Activated CD4-positive, CD25-positive, alpha-beta regulatory T cell (primary cell): ENCODE data around the gene SGSM2.

ENCODE experiments used
- DNase-seq, 4 experiments: peaks; one replicate each; lab custom pipeline; 2025; lab: John Stamatoyannopoulos, UW

The SGSM2 gene

DNA sequence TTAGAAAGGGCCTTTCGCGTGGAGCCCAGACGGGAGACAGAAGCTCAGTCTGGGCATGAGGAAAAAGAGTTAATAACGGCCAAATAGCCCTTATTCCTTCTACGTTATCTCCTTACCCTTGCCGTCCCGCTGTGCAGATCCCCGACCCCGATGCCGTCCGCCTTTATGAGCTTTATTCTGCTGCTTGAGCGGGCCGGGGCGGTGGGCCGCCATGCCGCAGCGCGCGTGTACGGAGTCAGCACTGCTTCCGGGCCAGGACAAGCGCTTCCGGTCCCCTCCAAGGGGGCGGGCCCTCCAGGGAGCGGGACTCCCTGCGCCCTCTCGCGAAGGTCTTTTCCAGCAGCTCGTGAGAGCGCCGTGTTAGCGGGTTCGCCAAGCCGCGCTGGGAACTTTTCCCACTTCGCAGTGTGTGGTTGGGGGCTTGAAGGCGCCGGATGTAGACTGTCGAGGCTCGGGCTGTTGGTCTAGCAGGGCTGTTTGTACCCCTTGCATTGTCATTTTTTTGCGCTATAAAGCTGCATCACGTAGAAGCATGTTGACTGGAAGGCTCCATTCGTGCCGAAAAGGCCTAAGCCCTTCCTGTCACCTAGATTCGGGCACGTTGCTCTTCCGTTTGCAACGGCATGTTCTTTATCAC, 968 bp upstream of the SGSM2 start, which contains the start of gene TSR1:
TSS of gene TSR1 (minus strand) at position 243 of the 637 bp plus-strand sequence. CDS start at position 213, 30 bp downstream.
- peak; percentile 77 to 86 (median 82) for DNase-seq

DNA sequence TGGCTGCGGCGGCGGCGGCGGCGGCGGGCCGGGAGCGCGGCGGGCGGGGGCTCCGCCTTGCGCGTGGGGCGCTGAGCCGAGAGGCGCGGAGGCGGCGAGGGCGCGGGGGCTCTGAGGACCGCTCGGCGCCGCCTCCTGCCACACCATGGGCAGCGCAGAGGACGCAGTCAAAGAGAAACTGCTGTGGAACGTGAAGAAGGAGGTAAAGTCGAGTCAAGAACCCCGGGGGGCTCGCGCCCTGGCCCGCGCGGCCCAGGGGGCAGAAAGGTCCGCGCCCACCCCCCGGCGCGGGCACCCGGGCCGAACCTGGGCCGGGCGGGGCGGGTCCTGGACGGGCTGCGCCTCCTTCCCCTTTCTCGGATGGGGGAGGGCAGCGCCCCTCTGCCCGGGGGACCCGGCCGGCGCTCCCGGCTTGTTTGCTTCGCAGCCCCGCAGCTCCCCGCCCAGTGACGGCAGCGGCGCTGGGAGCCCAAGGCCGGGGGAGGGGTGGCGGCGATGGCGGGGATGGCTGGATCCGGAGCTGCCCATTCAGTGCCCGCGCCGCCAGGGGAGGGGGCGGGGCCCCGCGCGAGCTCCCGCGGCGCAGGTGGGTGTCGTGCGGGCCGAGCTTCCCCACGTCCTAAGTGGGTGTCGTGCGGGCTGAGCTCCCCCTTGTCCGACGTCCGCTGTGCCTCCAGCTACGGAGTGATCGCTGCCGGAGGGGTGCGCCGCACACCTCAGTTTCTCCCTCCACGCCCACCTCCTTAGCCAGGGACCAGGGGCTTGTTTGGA, 428 bp downstream of the SGSM2 start:
- DNase-seq: peak in 3 of 4 experiments; percentile 11 to 22 (median 14)

GRCh38 chr17:2338315-2338657, 985 bp downstream of the SGSM2 start:
- DNase-seq: no peak

DNA sequence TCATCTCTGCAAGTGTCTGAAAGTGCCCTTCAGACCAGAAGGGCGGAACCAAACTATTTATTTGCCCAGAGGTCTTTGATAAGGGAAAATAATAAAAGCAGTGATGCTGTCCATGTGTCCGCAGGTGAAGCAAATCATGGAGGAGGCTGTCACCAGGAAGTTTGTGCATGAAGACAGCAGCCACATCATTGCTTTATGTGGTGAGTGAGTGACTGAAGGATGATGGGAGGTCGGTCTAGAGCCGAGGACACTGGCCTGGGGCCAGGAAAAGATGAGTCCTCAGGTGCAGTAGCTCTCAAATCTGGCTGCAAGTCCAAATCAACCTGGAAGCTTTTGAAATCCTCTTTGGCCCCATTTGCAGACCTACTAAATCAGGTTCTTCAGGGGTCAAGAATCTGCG, 6.1 kb downstream of the SGSM2 start:
- DNase-seq: no peak

- DNase-seq: no peak
These were observed 7.2 kb downstream of the SGSM2 start for GRCh38 chr17:2344528-2344927.

- no peak for DNase-seq
These were observed 9.2 kb downstream of the SGSM2 start for GRCh38 chr17:2346475-2346874.

GRCh38 chr17:2347805-2348685, 10.7 kb downstream of the SGSM2 start:
- DNase-seq: no peak

DNA sequence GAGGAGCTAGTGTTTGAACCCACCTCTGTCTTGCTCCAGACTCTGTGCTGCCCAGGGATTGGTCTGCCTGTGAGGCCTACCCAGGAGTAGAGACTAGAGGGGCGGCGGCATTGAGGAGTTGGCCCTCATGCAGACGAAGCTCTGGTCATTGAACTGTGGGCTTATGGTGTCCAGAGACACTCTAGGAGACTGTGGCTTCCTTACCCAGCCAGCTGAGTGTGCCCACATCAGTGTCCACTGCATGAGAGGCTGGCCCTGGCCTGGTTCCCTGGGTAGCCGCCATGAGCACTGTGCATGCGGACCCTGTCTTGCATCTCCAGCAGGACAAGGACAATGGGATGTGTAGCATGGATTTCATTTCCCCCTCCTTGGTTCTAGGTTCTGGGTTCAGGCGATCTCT, 14.0 kb downstream of the SGSM2 start:
- no peak for DNase-seq

DNA sequence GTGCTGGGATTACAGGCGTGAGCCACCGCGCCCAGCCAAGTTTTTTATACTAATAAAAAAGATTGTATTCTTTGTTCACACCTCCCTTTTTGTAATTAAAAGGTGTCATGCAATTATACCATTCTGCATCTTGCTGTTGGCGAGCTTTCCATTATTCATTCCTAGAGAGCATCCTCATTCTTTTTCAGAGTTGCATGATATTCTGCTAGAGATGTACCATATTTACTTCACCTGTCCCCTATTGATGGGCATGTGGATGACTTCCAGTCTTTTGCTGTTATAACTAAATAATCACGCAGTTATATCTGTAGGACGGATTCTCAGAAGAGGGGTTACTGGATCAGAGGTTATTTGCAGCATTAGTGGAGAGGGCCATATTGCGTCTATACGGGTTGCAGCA, 17.0 kb downstream of the SGSM2 start:
- no peak for DNase-seq

DNA sequence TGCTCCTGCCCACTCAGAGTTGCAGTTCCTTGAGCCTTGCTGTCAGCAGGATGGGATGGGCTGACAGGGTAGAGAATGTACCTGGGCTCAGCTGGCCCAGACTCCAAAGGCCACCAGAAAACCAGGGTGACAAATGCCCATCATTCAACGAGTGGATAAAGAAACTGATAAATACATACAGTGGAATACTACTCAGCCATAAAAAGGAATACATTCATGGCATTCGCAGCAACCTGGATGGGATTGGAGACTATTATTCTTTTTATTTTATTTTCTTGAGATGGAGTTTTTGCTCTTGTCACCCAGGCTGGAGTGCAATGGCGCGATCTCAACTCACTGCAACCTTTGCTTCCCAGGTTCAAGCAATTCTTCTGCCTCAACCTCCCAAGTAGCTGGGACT, 19.9 kb downstream of the SGSM2 start:
- no peak for DNase-seq

DNA sequence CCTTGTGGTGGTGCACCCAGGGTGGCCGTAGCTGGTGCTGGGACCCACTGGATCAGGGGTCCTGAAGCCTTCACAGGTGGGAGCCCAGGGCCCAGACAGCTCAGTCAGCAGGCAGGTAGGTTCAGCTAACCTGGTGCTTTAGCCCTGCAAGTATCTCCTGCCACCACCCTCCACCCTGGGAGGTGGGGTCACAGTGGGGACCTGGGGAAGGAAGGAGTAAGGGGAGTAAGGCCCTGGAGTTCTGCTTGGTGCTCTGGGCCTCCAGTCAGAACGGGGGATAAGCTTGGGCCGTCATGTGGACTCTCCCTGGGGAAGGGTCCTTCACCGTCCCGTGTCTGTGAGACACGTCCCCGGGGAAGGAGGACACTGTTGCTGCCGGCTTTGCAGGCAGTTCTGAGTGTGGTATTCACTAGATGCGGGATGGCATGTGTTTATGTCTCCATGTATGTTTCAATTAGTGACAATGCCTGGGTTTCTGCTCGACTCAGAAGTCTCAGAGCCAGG, 20.7 kb downstream of the SGSM2 start:
- DNase-seq: no peak

DNA sequence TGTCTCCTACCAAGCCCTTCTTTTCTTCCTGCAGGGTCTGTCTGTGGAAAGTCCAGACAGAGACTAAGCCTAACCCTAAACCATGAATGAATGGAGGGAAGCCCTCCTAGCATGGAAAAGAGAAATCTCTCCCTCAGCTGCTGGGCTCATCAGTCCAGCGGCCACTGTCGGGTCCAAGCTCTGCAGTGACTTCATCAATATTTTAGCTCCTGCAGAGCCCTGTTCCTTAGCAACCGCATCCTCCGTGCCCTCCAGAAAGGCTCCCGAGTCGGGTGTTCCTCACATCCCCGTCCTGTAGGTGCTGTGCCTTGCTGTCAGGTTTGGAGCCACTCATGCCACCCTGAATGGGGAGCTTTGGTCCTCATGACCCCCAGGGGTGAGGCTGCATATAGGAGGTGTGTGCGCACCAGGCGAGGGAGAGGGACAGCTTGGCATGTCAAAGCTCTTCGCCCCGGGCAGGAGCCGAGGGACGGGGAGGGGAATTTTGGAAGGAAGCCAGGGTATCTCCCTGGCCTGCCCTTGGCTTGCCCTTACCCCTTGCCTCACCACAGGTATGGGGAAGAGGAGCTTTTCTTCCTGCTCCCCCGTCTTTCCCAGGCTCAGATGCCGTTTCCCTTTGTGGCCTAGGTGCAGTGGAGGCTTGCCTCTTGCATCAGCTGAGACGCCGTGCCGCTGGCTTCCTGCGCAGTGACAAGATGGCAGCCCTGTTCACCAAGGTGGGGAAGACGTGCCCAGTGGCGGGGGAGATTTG, 23.9 kb downstream of the SGSM2 start:
- no peak for DNase-seq

DNA sequence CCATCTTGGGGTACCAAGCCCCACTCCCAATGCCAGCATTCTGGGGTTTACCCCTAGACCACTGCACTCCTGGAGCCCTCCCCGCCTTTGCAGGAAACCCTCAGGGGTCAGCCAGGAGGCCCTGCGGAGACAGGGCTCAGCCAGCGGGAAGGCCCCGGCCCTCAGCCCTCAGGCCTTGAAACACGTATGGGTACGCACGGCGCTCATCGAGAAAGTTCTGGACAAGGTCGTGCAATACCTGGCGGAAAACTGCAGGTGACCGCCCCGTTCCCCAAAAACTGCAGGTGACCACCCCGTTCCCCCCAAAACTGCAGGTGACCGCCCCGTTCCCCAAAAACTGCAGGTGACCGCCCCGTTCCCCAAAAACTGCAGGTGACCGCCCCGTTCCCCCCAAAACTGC, 24.7 kb downstream of the SGSM2 start:
- DNase-seq: no peak

- DNase-seq: no peak
These were observed 25.1 kb downstream of the SGSM2 start for GRCh38 chr17:2362416-2362815.

GRCh38 chr17:2362881-2363280, 25.6 kb downstream of the SGSM2 start:
- DNase-seq: no peak

DNA sequence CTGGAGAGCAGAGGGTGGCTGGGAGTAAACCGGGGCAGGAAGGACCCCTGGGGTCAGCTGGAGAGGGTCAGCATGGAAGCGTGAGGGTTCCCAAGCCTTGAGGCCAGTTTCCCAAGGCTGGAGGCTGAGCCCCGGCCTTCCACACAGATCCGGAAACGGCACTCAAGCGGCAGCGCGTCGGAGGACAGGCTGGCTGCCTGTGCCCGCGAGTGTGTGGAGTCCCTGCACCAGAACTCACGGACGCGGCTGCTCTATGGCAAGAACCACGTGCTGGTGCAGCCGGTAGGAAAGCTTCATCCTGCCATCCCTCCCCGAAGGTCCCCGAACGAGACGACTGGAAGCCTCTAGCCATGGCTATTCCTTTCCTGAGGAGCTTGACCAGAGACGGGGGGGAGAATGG, 26.0 kb downstream of the SGSM2 start:
- DNase-seq: no peak

- DNase-seq: no peak
These were observed 26.8 kb downstream of the SGSM2 start for GRCh38 chr17:2363851-2364762.

GRCh38 chr17:2364763-2365116, 27.4 kb downstream of the SGSM2 start:
- DNase-seq: no peak

DNA sequence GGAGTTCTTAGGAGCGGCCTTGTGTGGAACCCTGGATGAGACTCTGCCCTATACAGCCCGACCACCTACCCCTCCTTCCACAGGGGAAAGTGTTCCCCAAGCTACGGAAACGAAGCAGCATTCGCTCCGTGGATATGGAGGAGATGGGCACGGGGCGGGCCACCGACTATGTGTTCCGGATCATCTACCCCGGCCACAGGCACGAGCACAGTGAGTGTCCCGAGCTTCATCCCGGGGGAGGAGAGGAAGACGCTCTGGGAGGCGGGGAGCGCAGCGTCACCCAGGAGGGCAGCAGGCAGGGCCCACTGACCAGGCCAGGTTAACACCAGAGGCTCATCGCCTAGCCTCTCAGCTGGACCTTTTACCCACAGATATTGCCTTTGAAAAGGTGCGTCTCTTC, 27.8 kb downstream of the SGSM2 start:
- DNase-seq: no peak

- no peak for DNase-seq
These were observed 29.6 kb downstream of the SGSM2 start for GRCh38 chr17:2366747-2367494.
